Type B pancreatic cell (in vitro differentiated cells): ENCODE measurements around the gene COL4A2. TPM values are rescaled to one million over a fixed set of nuclear protein-coding genes. Genes with fewer than 3 reads are reported as not detected.

ENCODE experiments used
- DNase-seq: peaks from one replicate; pipeline ENCODE4 v3.0.0; 2021; ENCODE audit warnings: mixed read lengths; ENCODE audit not compliant: unreplicated experiment; ENCODE audit errors: extremely low spot score
- H3K27ac Mint-ChIP-seq: 2 replicates; pipeline ENCODE4 v1.8.0; 2021; ENCODE audit warnings: mild to moderate bottlenecking, mixed read lengths
- H3K27me3 Mint-ChIP-seq: 2 replicates; pipeline ENCODE4 v1.8.0; 2021; ENCODE audit warnings: mixed read lengths
- H3K36me3 Mint-ChIP-seq: 2 replicates; pipeline ENCODE4 v1.8.0; 2021; ENCODE audit warnings: mixed read lengths
- H3K4me1 Mint-ChIP-seq: one replicate; pipeline ENCODE4 v1.8.0; 2021; ENCODE audit warnings: mixed read lengths; ENCODE audit not compliant: unreplicated experiment
- H3K4me3 Mint-ChIP-seq: 2 replicates; pipeline ENCODE4 v1.8.0; 2021; ENCODE audit warnings: mild to moderate bottlenecking, mixed read lengths
- H3K9me3 Mint-ChIP-seq: 2 replicates; pipeline ENCODE4 v1.8.0; 2021; ENCODE audit warnings: mixed read lengths
- total RNA-seq: library from RNA; stranded (reverse); gene quantifications from 2 replicates; pipeline ENCODE4 v1.2.1, GENCODE V29; 2021; ENCODE audit warnings: low replicate concordance
- TF ChIP-seq, protein P1 (sequence below): fragments of 200-600 bp; sonication (generic); conservative IDR thresholded peaks from 2 replicates; pipeline ENCODE4 v1.5.0; 2021; ENCODE audit warnings: antibody characterized with exemption, mild to moderate bottlenecking

Gene COL4A2
- total RNA-seq, 1 donor from 2014 or later = 145 TPM

DNA sequence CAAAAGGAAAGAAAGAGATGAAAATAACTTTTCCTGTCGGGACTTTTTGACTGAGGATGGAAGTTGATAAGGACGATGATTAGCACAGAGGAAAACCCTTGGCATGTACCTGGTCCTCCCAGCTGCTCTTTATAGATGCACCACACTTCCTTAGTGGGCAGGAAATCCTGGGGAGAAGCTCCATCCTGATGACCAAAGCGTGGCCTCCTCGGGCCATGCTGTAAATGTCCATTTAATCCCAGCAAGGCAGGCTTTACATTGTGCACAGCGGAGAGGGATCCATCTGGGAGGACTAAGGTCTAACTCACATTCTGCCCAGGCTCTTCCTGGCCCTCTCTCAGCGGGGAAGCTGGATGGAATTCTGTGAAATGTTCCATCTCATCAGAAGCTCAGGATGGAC lies 113.5 kb downstream of the COL4A2 start:
- peaks cover 14% of the 10 kb centered on the region for H3K36me3 Mint-ChIP-seq
- H3K4me1 Mint-ChIP-seq = no peaks in the 10 kb centered on the region

GRCh38 chr13:110421061-110421460 lies 114.0 kb downstream of the COL4A2 start:
- no peaks in the 10 kb centered on the region for H3K27me3 Mint-ChIP-seq
- H3K4me3 Mint-ChIP-seq = no peak overlapping the region
- DNase-seq = no peak
- H3K9me3 Mint-ChIP-seq = no peaks in the 10 kb centered on the region
- H3K4me1 Mint-ChIP-seq = no peaks in the 10 kb centered on the region
- no peak overlapping the region for H3K27ac Mint-ChIP-seq
- TF ChIP-seq, protein P1, sequence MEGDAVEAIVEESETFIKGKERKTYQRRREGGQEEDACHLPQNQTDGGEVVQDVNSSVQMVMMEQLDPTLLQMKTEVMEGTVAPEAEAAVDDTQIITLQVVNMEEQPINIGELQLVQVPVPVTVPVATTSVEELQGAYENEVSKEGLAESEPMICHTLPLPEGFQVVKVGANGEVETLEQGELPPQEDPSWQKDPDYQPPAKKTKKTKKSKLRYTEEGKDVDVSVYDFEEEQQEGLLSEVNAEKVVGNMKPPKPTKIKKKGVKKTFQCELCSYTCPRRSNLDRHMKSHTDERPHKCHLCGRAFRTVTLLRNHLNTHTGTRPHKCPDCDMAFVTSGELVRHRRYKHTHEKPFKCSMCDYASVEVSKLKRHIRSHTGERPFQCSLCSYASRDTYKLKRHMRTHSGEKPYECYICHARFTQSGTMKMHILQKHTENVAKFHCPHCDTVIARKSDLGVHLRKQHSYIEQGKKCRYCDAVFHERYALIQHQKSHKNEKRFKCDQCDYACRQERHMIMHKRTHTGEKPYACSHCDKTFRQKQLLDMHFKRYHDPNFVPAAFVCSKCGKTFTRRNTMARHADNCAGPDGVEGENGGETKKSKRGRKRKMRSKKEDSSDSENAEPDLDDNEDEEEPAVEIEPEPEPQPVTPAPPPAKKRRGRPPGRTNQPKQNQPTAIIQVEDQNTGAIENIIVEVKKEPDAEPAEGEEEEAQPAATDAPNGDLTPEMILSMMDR = no peak
- peaks cover 10% of the 10 kb centered on the region for H3K36me3 Mint-ChIP-seq

More for the DNA sequence above, 113.5 kb downstream of the COL4A2 start:
- Mint-ChIP-seq H3K4me3 (no peak overlapping the region), H3K27ac (no peak overlapping the region), H3K9me3 (no peaks in the 10 kb centered on the region), H3K27me3 (no peaks in the 10 kb centered on the region)
- TF ChIP-seq, protein P1 = no peak
- no peak for DNase-seq

- Mint-ChIP-seq H3K9me3 (no peaks in the 10 kb centered on the region), H3K4me1 (no peaks in the 10 kb centered on the region), H3K27ac (no peak overlapping the region), H3K36me3 (peaks cover 8% of the 10 kb centered on the region), H3K4me3 (no peak overlapping the region), H3K27me3 (no peaks in the 10 kb centered on the region)
- TF ChIP-seq, protein P1 = no peak
- DNase-seq = no peak
Observed at GRCh38 chr13:110421696-110422385, 114.8 kb downstream of the COL4A2 start.

- Mint-ChIP-seq H3K27ac (no peak overlapping the region), H3K9me3 (no peaks in the 10 kb centered on the region), H3K27me3 (no peaks in the 10 kb centered on the region), H3K4me1 (no peaks in the 10 kb centered on the region), H3K36me3 (peaks cover 4% of the 10 kb centered on the region), H3K4me3 (no peak overlapping the region)
- TF ChIP-seq, protein P1 = no peak
- no peak for DNase-seq
Observed at GRCh38 chr13:110422913-110423688, 116.0 kb downstream of the COL4A2 start.

GRCh38 chr13:110423689-110424302 lies 116.7 kb downstream of the COL4A2 start:
- Mint-ChIP-seq H3K27me3 (no peaks in the 10 kb centered on the region), H3K9me3 (no peaks in the 10 kb centered on the region), H3K4me1 (no peaks in the 10 kb centered on the region), H3K4me3 (no peak overlapping the region), H3K36me3 (peaks cover 5% of the 10 kb centered on the region), H3K27ac (no peak overlapping the region)
- DNase-seq = no peak
- TF ChIP-seq, protein P1 = no peak
